WERI-Rb-1 (cell line): ENCODE results near the gene SPTBN1.

Experiments
- DNase-seq: peaks from one replicate; pipeline ENCODE4 v3.0.0-alpha.2; 2020
- H3K27ac ChIP-seq: fragments of 250-450 bp; sonication (Bioruptor Pico); 2 replicates; pipeline ENCODE4 v1.5.1; 2020; ENCODE audit warnings: mild to moderate bottlenecking, moderate library complexity
- H3K27me3 ChIP-seq: fragments of 250-450 bp; sonication (Bioruptor Pico); 2 replicates; pipeline ENCODE4 v1.5.1; 2021; ENCODE audit warnings: mild to moderate bottlenecking, low read depth, moderate library complexity; ENCODE audit not compliant: insufficient read depth, severe bottlenecking
- H3K36me3 ChIP-seq: fragments of 250-450 bp; sonication (Bioruptor Pico); 2 replicates; pipeline ENCODE4 v1.5.1; 2020; ENCODE audit warnings: mild to moderate bottlenecking, moderate library complexity
- H3K4me3 ChIP-seq: 2 replicates; pipeline ENCODE4 v1.5.1; 2011; ENCODE audit warnings: low read depth, mild to moderate bottlenecking, control low read depth, low read length
- H3K9me3 ChIP-seq: fragments of 250-450 bp; sonication (Bioruptor Pico); 2 replicates; pipeline ENCODE4 v1.5.1; 2021; ENCODE audit warnings: mild to moderate bottlenecking, moderate library complexity; ENCODE audit not compliant: severe bottlenecking
- CTCF ChIP-seq: IDR thresholded peaks from 2 replicates; pipeline ENCODE4 v1.5.1; 2011; ENCODE audit warnings: low read depth, mild to moderate bottlenecking, control low read depth, inconsistent platforms, low read length

The SPTBN1 gene

GRCh38 chr2:54420524-54421172 lies 35.5 kb upstream of the SPTBN1 start:
- Histone ChIP-seq H3K36me3 (no peaks in the 10 kb centered on the region), H3K4me3 (no peak overlapping the region), H3K27me3 (no peaks in the 10 kb centered on the region), H3K9me3 (no peaks in the 10 kb centered on the region), H3K27ac (no peak overlapping the region)
- no peak for DNase-seq
- TF ChIP-seq CTCF = no peak

- no peaks in the 10 kb centered on the region for H3K9me3 ChIP-seq
- no peak overlapping the region for H3K4me3 ChIP-seq
- H3K27ac ChIP-seq = no peak overlapping the region
- no peaks in the 10 kb centered on the region for H3K36me3 ChIP-seq
- no peak for TF ChIP-seq CTCF
- H3K27me3 ChIP-seq = no peaks in the 10 kb centered on the region
- no peak for DNase-seq
Measured at GRCh38 chr2:54422072-54422581, 34.0 kb upstream of the SPTBN1 start.

GRCh38 chr2:54423213-54423612 lies 32.9 kb upstream of the SPTBN1 start:
- no peak overlapping the region for H3K4me3 ChIP-seq
- DNase-seq = no peak
- no peak for TF ChIP-seq CTCF

GRCh38 chr2:54424555-54425163 lies 31.5 kb upstream of the SPTBN1 start:
- H3K27me3 ChIP-seq = no peaks in the 10 kb centered on the region
- no peaks in the 10 kb centered on the region for H3K9me3 ChIP-seq
- H3K4me3 ChIP-seq = no peak overlapping the region
- no peak overlapping the region for H3K27ac ChIP-seq
- no peak for TF ChIP-seq CTCF
- H3K36me3 ChIP-seq = no peaks in the 10 kb centered on the region
- no peak for DNase-seq

More at GRCh38 chr2:54423213-54423612, 32.9 kb upstream of the SPTBN1 start:
- no peaks in the 10 kb centered on the region for H3K9me3 ChIP-seq
- no peak overlapping the region for H3K27ac ChIP-seq
- H3K27me3 ChIP-seq = no peaks in the 10 kb centered on the region
- H3K36me3 ChIP-seq = no peaks in the 10 kb centered on the region

GRCh38 chr2:54428108-54428831 lies 27.9 kb upstream of the SPTBN1 start:
- Histone ChIP-seq H3K27me3 (no peaks in the 10 kb centered on the region), H3K4me3 (no peak overlapping the region), H3K27ac (no peak overlapping the region), H3K9me3 (no peaks in the 10 kb centered on the region), H3K36me3 (no peaks in the 10 kb centered on the region)
- TF ChIP-seq CTCF = no peak
- DNase-seq = no peak
